ENCODE results near the gene CABP2. TPM values are rescaled to one million over a fixed set of nuclear protein-coding genes. Genes with fewer than 3 reads are reported as not detected.

CABP2 gene
- total and polyA plus RNA-seq, 10 of the 15 experiments (the other 5 are each of a cell fraction or from before 2014, with no cell fraction given), result not detected

DNA sequence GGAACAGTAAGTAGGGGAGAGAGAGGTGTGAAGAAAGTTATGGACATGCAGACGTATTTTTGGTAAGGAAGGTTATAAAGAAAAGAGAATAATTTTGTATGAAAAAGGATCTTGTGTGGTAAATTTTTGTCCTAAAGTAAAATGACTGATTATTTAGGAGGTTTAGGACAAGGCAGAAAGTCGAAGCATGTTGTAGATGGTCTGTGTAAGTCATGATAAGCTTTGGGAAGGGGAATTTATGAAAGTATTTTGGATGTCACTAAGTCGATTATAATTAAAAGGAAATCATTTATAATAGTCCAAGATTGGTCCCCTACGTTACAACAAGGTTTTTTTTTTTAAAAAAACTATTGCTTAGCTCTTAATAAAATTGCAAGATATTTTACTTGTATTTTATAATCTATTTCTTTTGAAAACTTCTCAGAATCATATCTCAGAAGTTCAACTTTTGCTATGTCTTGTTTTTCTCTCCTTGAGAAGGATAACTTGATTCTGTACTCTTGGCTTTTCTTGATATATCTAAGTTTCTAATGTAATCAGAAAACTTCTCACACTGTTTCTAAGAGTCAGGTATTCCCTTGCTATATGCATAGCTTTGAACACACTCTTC lies 10.9 kb upstream of the CABP2 start:
- FAIRE-seq, result no peak
- no peak overlapping the region for H3K4me3 ChIP-seq
- DNase-seq (ENCODE audit: low read depth, low spot score), result no peak
- no peak overlapping the region for H3K4me2 ChIP-seq (ENCODE audit: control insufficient read depth, insufficient read depth)
- no peak overlapping the region for H3K9ac ChIP-seq (ENCODE audit: control insufficient read depth, insufficient read depth, low read length)
- ATAC-seq, result no peak
- RAD21 ChIA-PET (ENCODE audit: unreplicated experiment), result no interaction called here
- in situ Hi-C loops (cut with MboI), result no loop called here
- H3K9me3 ChIP-seq (replicated peaks; ENCODE audit: control insufficient read depth, insufficient read depth, low read length), result peaks cover 10% of the 10 kb centered on the region; the same call in 2 of the 3 replicates
- no peaks in the 10 kb centered on the region; a peak in 2 of 4 replicates for H3K27me3 ChIP-seq (replicated peaks in 1 of 2; ENCODE audit: control insufficient read depth in 2 of 2, insufficient read depth in 2 of 2, low read length in 1 of 2)
- CTCF ChIA-PET, result interaction anchor here (0.9 kb wide), 1 partner anchor 187 kb away, joined by 3 read pairs; no protein-coding TSS in a partner anchor
- H2AFZ ChIP-seq (ENCODE audit: control insufficient read depth, low read depth, low read length), result no peak overlapping the region
- no peaks in the 10 kb centered on the region for H4K20me1 ChIP-seq (ENCODE audit: control insufficient read depth, insufficient read depth)
- H3K27ac ChIP-seq (ENCODE audit: control insufficient read depth, insufficient read depth), result no peak overlapping the region
- BruUV-seq (replicated peaks), result no TSS peak
- H3K4me1 ChIP-seq (ENCODE audit: control insufficient read depth, insufficient read depth, low read length), result no peaks in the 10 kb centered on the region; the same call in 1 of the 2 replicates
- TF ChIP-seq NRF1 (conservative IDR thresholded peaks at IDR 0.05; ENCODE audit: low read depth, low read length), result no peak
- TF ChIP-seq REST (IDR thresholded peaks at IDR 0.05; ENCODE audit: low read depth, low read length), result no peak
- TF ChIP-seq CEBPZ (IDR thresholded peaks at IDR 0.05; ENCODE audit: low read depth, low read length), result 0 out of 2 replicates have a peak, but pooled peaks have one; percentile 10
- TF ChIP-seq MAX (IDR thresholded peaks at IDR 0.05; ENCODE audit: low read depth, low read length), result no peak
- no peak for TF ChIP-seq SMAD5 (IDR thresholded peaks at IDR 0.05; ENCODE audit: low read depth)
- no peak for TF ChIP-seq CHD1 (IDR thresholded peaks at IDR 0.05; ENCODE audit: low read depth, low read length)
- H3K36me3 ChIP-seq (ENCODE audit: control insufficient read depth in 2 of 2, insufficient read depth in 2 of 2, low read length in 1 of 2), result no peaks in the 10 kb centered on the region
- H3K79me2 ChIP-seq (ENCODE audit: control insufficient read depth, insufficient read depth, low read length), result no peaks in the 10 kb centered on the region
- POLR2A ChIA-PET, result no interaction called here
- SMC1A ChIA-PET (ENCODE audit: uncharacterized antibody, unreplicated experiment), result interaction anchor here (1.4 kb wide), 1 partner anchor 42 kb away, joined by 4 read pairs; no protein-coding TSS in a partner anchor
- intact Hi-C loops (cut with micrococcal nuclease; ENCODE audit: unreplicated experiment), result no loop called here
- 3% methylated on average over 4 of the region's 4 CpGs for WGBS (ENCODE audit: insufficient coverage, insufficient replicate concordance, low lambda C conversion rate, missing lambda C conversion rate)
